Mucosa of stomach (tissue), 1 donor: ENCODE data around the gene MAEA.

Experiments used
- H3K27me3 ChIP-seq: one replicate; pipeline ENCODE4 v1.7.0; 2013; ENCODE audit warnings: mild to moderate bottlenecking, low read length; ENCODE audit not compliant: control insufficient read depth, insufficient read depth
- H3K36me3 ChIP-seq: one replicate; pipeline ENCODE4 v1.7.0; 2013; ENCODE audit warnings: low read length; ENCODE audit not compliant: control insufficient read depth, insufficient read depth
- H3K4me1 ChIP-seq: one replicate; pipeline ENCODE4 v1.7.0; 2013; ENCODE audit warnings: mild to moderate bottlenecking, low read length; ENCODE audit not compliant: control insufficient read depth, insufficient read depth
- H3K4me3 ChIP-seq: one replicate; pipeline ENCODE4 v1.7.0; 2013; ENCODE audit warnings: low read length
- H3K9ac ChIP-seq: one replicate; pipeline ENCODE4 v1.7.0; 2013; ENCODE audit warnings: mild to moderate bottlenecking, low read length, moderate library complexity
- H3K9me3 ChIP-seq: one replicate; pipeline ENCODE4 v1.7.0; 2013; ENCODE audit warnings: mild to moderate bottlenecking, low read length, moderate library complexity; ENCODE audit not compliant: control insufficient read depth
- donor health status: Pancreatic carcinoma.

MAEA gene

GRCh38 chr4:1325681-1326635, 36.3 kb downstream of the MAEA start:
- Histone ChIP-seq H3K4me1 (no peaks in the 10 kb centered on the region), H3K4me3 (no peak overlapping the region), H3K9ac (no peak overlapping the region), H3K9me3 (no peaks in the 10 kb centered on the region), H3K36me3 (peaks cover 16% of the 10 kb centered on the region), H3K27me3 (no peaks in the 10 kb centered on the region)

GRCh38 chr4:1326751-1327525, 37.2 kb downstream of the MAEA start:
- Histone ChIP-seq H3K9ac (no peak overlapping the region), H3K9me3 (no peaks in the 10 kb centered on the region), H3K4me3 (no peak overlapping the region), H3K4me1 (no peaks in the 10 kb centered on the region), H3K36me3 (peaks cover 16% of the 10 kb centered on the region), H3K27me3 (no peaks in the 10 kb centered on the region)

- Histone ChIP-seq H3K9ac (no peak overlapping the region), H3K9me3 (no peaks in the 10 kb centered on the region), H3K4me1 (no peaks in the 10 kb centered on the region), H3K27me3 (no peaks in the 10 kb centered on the region), H3K4me3 (no peak overlapping the region), H3K36me3 (peaks cover 16% of the 10 kb centered on the region)
These were observed 38.0 kb downstream of the MAEA start for GRCh38 chr4:1327526-1328266.

DNA sequence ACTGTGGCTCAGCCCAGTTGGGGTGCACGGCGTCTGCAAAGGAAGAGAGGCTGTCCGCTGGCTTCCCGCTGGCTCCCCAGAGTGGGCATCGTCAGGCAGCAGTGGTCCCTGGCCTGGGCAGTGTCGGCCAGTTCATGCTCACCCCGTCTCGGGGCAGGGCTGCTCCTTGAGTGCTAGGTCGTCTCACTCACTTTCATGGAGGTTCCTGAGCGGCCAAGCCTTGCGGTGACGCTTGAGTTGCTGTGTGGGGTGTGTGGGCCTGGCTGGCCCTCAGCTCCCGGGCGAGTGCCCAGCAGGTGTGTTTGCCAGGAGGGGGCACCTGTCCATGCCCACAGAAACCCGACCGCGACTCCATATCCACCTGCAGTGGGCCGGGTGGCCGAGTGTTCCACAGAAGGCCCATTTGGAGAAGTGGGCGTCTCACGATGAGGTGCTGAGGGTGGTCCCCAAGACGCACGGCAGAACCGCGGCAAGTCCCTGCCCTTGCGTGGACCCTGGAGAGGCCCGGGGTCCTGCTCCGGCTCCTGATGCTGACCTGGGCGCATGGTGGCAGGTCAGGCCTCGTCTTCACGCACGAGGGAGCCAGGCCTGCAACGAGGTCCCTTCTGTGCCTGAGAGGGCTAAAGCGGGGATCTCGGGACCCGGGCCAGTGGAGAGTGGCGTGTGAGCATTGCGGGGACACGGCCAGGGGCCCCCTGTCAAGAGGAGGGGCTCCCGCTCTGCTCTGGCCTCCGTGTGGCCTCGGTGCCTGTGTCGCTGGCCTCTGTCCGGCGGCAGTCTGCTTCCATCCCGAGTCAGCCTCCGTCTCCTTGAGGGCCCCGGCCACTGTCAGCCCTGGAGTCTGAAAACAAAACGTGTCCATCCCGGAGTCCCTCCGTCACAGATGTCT, 38.8 kb downstream of the MAEA start:
- no peaks in the 10 kb centered on the region for H3K9me3 ChIP-seq
- peaks cover 12% of the 10 kb centered on the region for H3K36me3 ChIP-seq
- H3K9ac ChIP-seq, result no peak overlapping the region
- H3K27me3 ChIP-seq, result no peaks in the 10 kb centered on the region
- H3K4me1 ChIP-seq, result no peaks in the 10 kb centered on the region
- H3K4me3 ChIP-seq, result no peak overlapping the region

GRCh38 chr4:1329408-1330371, 40.0 kb downstream of the MAEA start:
- Histone ChIP-seq H3K27me3 (no peaks in the 10 kb centered on the region), H3K36me3 (peaks cover 6% of the 10 kb centered on the region), H3K9me3 (no peaks in the 10 kb centered on the region), H3K9ac (no peak overlapping the region), H3K4me3 (no peak overlapping the region), H3K4me1 (no peaks in the 10 kb centered on the region)

DNA sequence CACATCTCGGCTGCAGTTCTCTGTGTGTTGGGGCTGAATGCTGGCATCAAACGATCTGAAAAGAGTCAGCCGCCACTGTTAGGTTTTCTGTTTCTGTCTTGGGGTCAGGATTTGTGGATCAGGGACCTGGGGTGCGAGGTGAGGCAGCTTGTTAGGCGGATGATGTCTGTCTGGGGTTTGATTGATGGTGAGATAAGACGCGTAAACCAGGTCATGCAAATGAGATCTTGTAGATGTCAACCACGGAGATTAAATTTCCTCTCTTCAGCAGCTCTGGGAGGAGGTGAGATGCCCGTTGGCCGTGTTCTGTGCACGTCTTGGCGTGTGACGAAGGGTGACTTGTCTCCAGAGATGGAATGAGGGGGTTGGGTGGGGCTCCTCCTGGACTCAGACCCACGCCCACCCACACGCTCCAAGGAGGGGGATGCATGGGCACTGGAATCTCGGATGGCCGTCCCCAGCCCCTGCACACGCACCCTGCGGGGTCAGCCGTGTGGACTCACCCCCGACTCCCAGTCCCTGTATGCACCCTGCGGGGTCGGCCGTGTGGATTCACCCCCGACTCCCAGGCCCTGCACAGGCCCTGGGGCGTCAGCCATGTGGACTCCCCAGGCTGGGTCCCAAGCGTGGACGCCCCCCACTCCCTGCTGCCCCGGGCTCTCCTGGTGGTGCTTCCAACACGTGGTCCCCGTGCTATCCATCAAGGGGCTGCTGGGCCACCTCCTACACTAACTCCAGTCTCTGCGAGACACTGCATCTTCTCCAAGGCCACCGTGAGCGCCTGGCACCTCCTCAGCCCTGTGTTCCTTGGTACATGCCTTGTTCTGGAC, 41.3 kb downstream of the MAEA start:
- H3K4me3 ChIP-seq, result no peak overlapping the region
- H3K9ac ChIP-seq, result no peak overlapping the region
- H3K4me1 ChIP-seq, result no peaks in the 10 kb centered on the region

GRCh38 chr4:1331591-1332353, 42.1 kb downstream of the MAEA start:
- Histone ChIP-seq H3K27me3 (no peaks in the 10 kb centered on the region), H3K9ac (no peak overlapping the region), H3K4me3 (no peak overlapping the region), H3K9me3 (no peaks in the 10 kb centered on the region), H3K4me1 (no peaks in the 10 kb centered on the region), H3K36me3 (no peaks in the 10 kb centered on the region)

More for the DNA sequence above, 41.3 kb downstream of the MAEA start:
- no peaks in the 10 kb centered on the region for H3K9me3 ChIP-seq
- H3K36me3 ChIP-seq, result no peaks in the 10 kb centered on the region
- no peaks in the 10 kb centered on the region for H3K27me3 ChIP-seq

- Histone ChIP-seq H3K9me3 (no peaks in the 10 kb centered on the region), H3K4me1 (peaks cover under 1% of the 10 kb centered on the region), H3K27me3 (no peaks in the 10 kb centered on the region), H3K4me3 (no peak overlapping the region), H3K36me3 (peaks cover 5% of the 10 kb centered on the region), H3K9ac (no peak overlapping the region)
These were observed 43.0 kb downstream of the MAEA start for GRCh38 chr4:1332686-1333085.

- H3K9ac ChIP-seq, result no peak overlapping the region
- H3K27me3 ChIP-seq, result no peaks in the 10 kb centered on the region
- H3K4me1 ChIP-seq, result peaks cover 6% of the 10 kb centered on the region
- H3K9me3 ChIP-seq, result no peaks in the 10 kb centered on the region
- H3K36me3 ChIP-seq, result peaks cover 9% of the 10 kb centered on the region
- no peak overlapping the region for H3K4me3 ChIP-seq
These were observed 43.6 kb downstream of the MAEA start for GRCh38 chr4:1333256-1333655.
